GM12878 (cell line): ENCODE results near the gene RYR2. TPM values are rescaled to one million over a fixed set of nuclear protein-coding genes. Genes with fewer than 3 reads are reported as not detected.

Source experiments
- ATAC-seq: fragments of 200-7000 bp; cut with Tn5 transposase; 3 replicates; pipeline ENCODE4 v1.9.1; 2020; ENCODE audit warnings: mild to moderate bottlenecking, moderate library complexity
- BruUV-seq: library from RNA; stranded (reverse); fragments of 400-500 nt; replicated peaks from 2 replicates; lab custom pipeline; 2021; lab: Mats Ljungman, UMichigan
- CTCF ChIA-PET: fragments of 300-600 bp; sonication (Branson Sonifier 250); formaldehyde crosslinking; extraction: SDS; loops from one replicate; lab custom pipeline; 2021; ENCODE audit warnings: inconsistent platforms; lab: Yijun Ruan, JAX
- POLR2A ChIA-PET: fragments of 350-600 bp; formaldehyde crosslinking; extraction: SDS; loops from one replicate; lab custom pipeline; 2021; ENCODE audit warnings: inconsistent platforms; lab: Charles Lee
- RAD21 ChIA-PET: fragments of 300-600 bp; sonication (Branson Sonifier 250); formaldehyde crosslinking; loops from one replicate; lab custom pipeline; 2023; ENCODE audit warnings: antibody characterized with exemption; ENCODE audit not compliant: unreplicated experiment; lab: Charles Lee
- SMC1A ChIA-PET: fragments of 300-600 bp; sonication (Branson Sonifier 250); formaldehyde crosslinking; loops from one replicate; lab custom pipeline; 2023; ENCODE audit not compliant: unreplicated experiment, uncharacterized antibody; lab: Charles Lee
- DNase-seq: peaks from one replicate; pipeline ENCODE4 v3.0.0-alpha.2; 2011; ENCODE audit warnings: low read depth, low spot score
- FAIRE-seq: peaks from 3 replicates; lab custom pipeline; 2011; peaks lifted over from hg19 to GRCh38; lab: Jason Lieb, UNC
- H2AFZ ChIP-seq: 2 replicates; pipeline ENCODE4 v1.6.0; 2011; ENCODE audit warnings: low read depth, low read length, control low read depth; ENCODE audit not compliant: control insufficient read depth
- H3K27ac ChIP-seq: 2 replicates; pipeline ENCODE4 v1.5.1; 2011; ENCODE audit warnings: control low read depth; ENCODE audit not compliant: control insufficient read depth, insufficient read depth
- H3K27me3 ChIP-seq, 2 experiments: replicated peaks in 1 of 2; 2 replicates each; pipeline versions ENCODE4 v1.6.0 to v1.6.1; 2011; ENCODE audit warnings: low read length in 1 of 2; ENCODE audit not compliant: control insufficient read depth in 2 of 2, insufficient read depth in 2 of 2
- H3K36me3 ChIP-seq, 2 experiments: 2 replicates each; pipeline ENCODE4 v1.5.1; 2011; ENCODE audit warnings: low read length in 1 of 2; ENCODE audit not compliant: control insufficient read depth in 2 of 2, insufficient read depth in 2 of 2
- H3K4me1 ChIP-seq: 2 replicates; pipeline ENCODE4 v1.6.1; 2011; ENCODE audit warnings: mild to moderate bottlenecking, low read length, moderate library complexity, mixed read lengths; ENCODE audit not compliant: control insufficient read depth, insufficient read depth
- H3K4me2 ChIP-seq: 2 replicates; pipeline ENCODE4 v1.6.0; 2011; ENCODE audit warnings: control low read depth; ENCODE audit not compliant: control insufficient read depth, insufficient read depth
- H3K4me3 ChIP-seq: fragments of 200-600 bp; sonication (generic); 2 replicates; pipeline ENCODE4 v1.5.1; 2016
- H3K79me2 ChIP-seq: 2 replicates; pipeline ENCODE4 v1.6.0; 2011; ENCODE audit warnings: low read length; ENCODE audit not compliant: control insufficient read depth, insufficient read depth
- H3K9ac ChIP-seq: 2 replicates; pipeline ENCODE4 v1.8.0; 2011; ENCODE audit warnings: low read length, control low read depth, mixed read lengths; ENCODE audit not compliant: control insufficient read depth, insufficient read depth
- H3K9me3 ChIP-seq: replicated peaks from 3 replicates; pipeline ENCODE4 v1.5.1; 2011; ENCODE audit warnings: mild to moderate bottlenecking, low read length; ENCODE audit not compliant: control insufficient read depth, insufficient read depth
- H4K20me1 ChIP-seq: 2 replicates; pipeline ENCODE4 v1.6.0; 2011; ENCODE audit not compliant: control insufficient read depth, insufficient read depth
- BRCA1 ChIP-seq: IDR thresholded peaks from 2 replicates; pipeline ENCODE4 v1.6.1; 2011; ENCODE audit warnings: low read depth, low read length, improper control_type of control experiment
- CREB1 ChIP-seq: IDR thresholded peaks from 2 replicates; pipeline ENCODE4 v1.6.1; 2012; ENCODE audit warnings: low read depth, mild to moderate bottlenecking, inconsistent platforms
- EP300 ChIP-seq, 2 experiments: fragments of 150-350 bp in 1 of 2; IDR thresholded peaks; 2 replicates each; pipeline ENCODE4 v1.6.1; 2011 to 2012; ENCODE audit warnings: low read depth in 2 of 2, low read length in 2 of 2, borderline replicate concordance in 1 of 2, improper control_type of control experiment in 1 of 2, inconsistent platforms in 1 of 2; ENCODE audit not compliant: control insufficient read depth in 1 of 2
- FOXM1 ChIP-seq: IDR thresholded peaks from 2 replicates; pipeline ENCODE4 v1.6.1; 2012; ENCODE audit warnings: low read depth, mild to moderate bottlenecking, inconsistent platforms, low read length, moderate library complexity
- HDAC6 ChIP-seq: fragments of 200-600 bp; sonication (generic); IDR thresholded peaks from one replicate; pipeline ENCODE4 v1.8.0; 2017; ENCODE audit warnings: antibody characterized with exemption; ENCODE audit not compliant: unreplicated experiment
- NFIC ChIP-seq: IDR thresholded peaks from 2 replicates; pipeline ENCODE4 v1.6.1; 2012; ENCODE audit warnings: low read depth, mild to moderate bottlenecking, inconsistent platforms, low read length, moderate library complexity
- NFXL1 ChIP-seq: fragments of 450-650 bp; IDR thresholded peaks from 2 replicates; pipeline ENCODE4 v1.6.1; 2017; ENCODE audit warnings: antibody characterized with exemption, mild to moderate bottlenecking, borderline replicate concordance
- PAX5 ChIP-seq: IDR thresholded peaks from 2 replicates; pipeline ENCODE4 v1.6.1; 2011; ENCODE audit warnings: low read depth, low read length, borderline replicate concordance
- PAX8 ChIP-seq: fragments of 450-650 bp; IDR thresholded peaks from 2 replicates; pipeline ENCODE4 v1.6.1; 2017; ENCODE audit warnings: mild to moderate bottlenecking, moderate library complexity
- PRDM15 ChIP-seq: fragments of 450-650 bp; formaldehyde crosslinking; IDR thresholded peaks from 2 replicates; pipeline ENCODE4 v1.4.0; 2020; ENCODE audit warnings: mild to moderate bottlenecking, moderate library complexity
- SMC3 ChIP-seq: IDR thresholded peaks from 2 replicates; pipeline ENCODE4 v1.6.1; 2011; ENCODE audit warnings: low read length, improper control_type of control experiment, borderline replicate concordance
- STAT3 ChIP-seq: IDR thresholded peaks from 2 replicates; pipeline ENCODE4 v1.6.1; 2011; ENCODE audit warnings: low read depth, low read length, improper control_type of control experiment
- TARDBP ChIP-seq: IDR thresholded peaks from 2 replicates; pipeline ENCODE4 v1.6.1; 2016; ENCODE audit warnings: borderline replicate concordance
- WGBS: methylation state at CpG from one replicate; pipeline ENCODE4 v1.1.6; 2016; ENCODE audit warnings: low lambda C conversion rate; ENCODE audit not compliant: insufficient replicate concordance, insufficient coverage; ENCODE audit errors: missing lambda C conversion rate; 5-methylcytosine and 5-hydroxymethylcytosine counted together
- in situ Hi-C: fragments of 300-500 bp; cut with MboI; formaldehyde crosslinking; loops from 9 replicates; pipeline ENCODE4 v1.14.3; 2018; ENCODE audit warnings: mixed read lengths
- intact Hi-C: fragments of 100-400 bp; cut with micrococcal nuclease; formaldehyde crosslinking; loops from one replicate; pipeline ENCODE4 v1.14.2; 2022; ENCODE audit not compliant: unreplicated experiment
- polyA plus RNA-seq, 11 experiments: library from polyadenylated mRNA; depleted of rRNA in 4 of 11; unstranded in 6 of 11; stranded (reverse) in 5 of 11; fragments of >200 nt; fragmentation: Nextera tagmentation in 4 of 11; fragmentation: Illumina TruSeq in 1 of 11; extraction: Ambion mirVana in 4 of 11; extraction: Trizol in 1 of 11; gene quantifications; 1 replicate in 1 of 11; 2 replicates in 10 of 11; pipeline versions ENCODE4 v1.2.1 to v1.2.3, GENCODE V29; 2011 to 2016; ENCODE audit warnings: inconsistent platforms in 2 of 11, missing spikeins in 2 of 11, low read depth in 1 of 11
- total RNA-seq, 4 experiments: library from RNA; depleted of rRNA in 3 of 4; stranded (reverse); fragments of >200 nt in 3 of 4; fragmentation: Illumina TruSeq in 1 of 4; extraction: Trizol in 1 of 4; gene quantifications; 2 replicates each; pipeline versions ENCODE4 v1.2.1 to v1.2.3, GENCODE V29; 2013 to 2021

The RYR2 gene
- total and polyA plus RNA-seq, 10 of the 15 experiments (the other 5 are each of a cell fraction or from before 2014, with no cell fraction given) = 0.01 to 0.04 TPM; not detected in 8

- Histone ChIP-seq H3K9me3 (no peaks in the 10 kb centered on the region), H4K20me1 (no peaks in the 10 kb centered on the region), H3K4me3 (no peak overlapping the region), H3K4me1 (no peaks in the 10 kb centered on the region), H3K9ac (no peak overlapping the region), H3K27ac (no peak overlapping the region), H3K27me3 (no peaks in the 10 kb centered on the region; a peak in 1 of 4 replicates), H3K4me2 (no peak overlapping the region), H3K79me2 (no peaks in the 10 kb centered on the region), H2AFZ (no peak overlapping the region), H3K36me3 (no peaks in the 10 kb centered on the region)
- no peak for ATAC-seq
- ChIA-PET POLR2A (no interaction called here), RAD21 (no interaction called here), CTCF (interaction anchor here (0.9 kb wide), 1 partner anchor 251 kb away, joined by 4 read pairs; no protein-coding TSS in a partner anchor), SMC1A (no interaction called here)
- TF ChIP-seq TARDBP = no peak
- no peak for TF ChIP-seq FOXM1
- TF ChIP-seq STAT3 = no peak
- TF ChIP-seq BRCA1 = no peak
- TF ChIP-seq NFXL1 = no peak
- TF ChIP-seq PAX5 = no peak
- no peak for TF ChIP-seq NFIC
- no peak for TF ChIP-seq CREB1
- TF ChIP-seq EP300 (IDR thresholded peaks at IDR 0.05; ENCODE audit: borderline replicate concordance in 1 of 2, control insufficient read depth in 1 of 2, low read depth in 2 of 2, low read length in 2 of 2) = no peak
- BruUV-seq = no TSS peak
- 53% methylated on average over 4 of the region's 4 CpGs for WGBS
- in situ Hi-C loops = no loop called here
- intact Hi-C loops = no loop called here
- DNase-seq = no peak
- FAIRE-seq = no peak
Measured at GRCh38 chr1:237009611-237010010, 32.4 kb upstream of the RYR2 start.

GRCh38 chr1:237011432-237011831 is 30.6 kb upstream of the RYR2 start:
- POLR2A ChIA-PET = no interaction called here
- TF ChIP-seq HDAC6 = no peak
- TF ChIP-seq PRDM15 (CRISPR knock-in tag) = no peak
- TF ChIP-seq PAX8 = no peak
- TF ChIP-seq SMC3 = no peak

More at GRCh38 chr1:237011432-237011831, 30.6 kb upstream of the RYR2 start:
- no peaks in the 10 kb centered on the region for H4K20me1 ChIP-seq
- no peak overlapping the region for H3K4me2 ChIP-seq
- H2AFZ ChIP-seq = no peak overlapping the region
- in situ Hi-C loops (no loop called here), intact Hi-C loops (no loop called here)
- H3K9ac ChIP-seq = no peak overlapping the region
- ATAC-seq (no peak), DNase-seq (no peak), FAIRE-seq (no peak)
- no TSS peak for BruUV-seq
- H3K36me3 ChIP-seq = no peaks in the 10 kb centered on the region
- H3K27me3 ChIP-seq = no peaks in the 10 kb centered on the region; a peak in 1 of 4 replicates
- H3K4me1 ChIP-seq = no peaks in the 10 kb centered on the region
- H3K27ac ChIP-seq = no peak overlapping the region
- ChIA-PET CTCF (no interaction called here), RAD21 (no interaction called here), SMC1A (no interaction called here)
- 0% methylated on average over 3 of the region's 3 CpGs for WGBS
- H3K4me3 ChIP-seq = no peak overlapping the region
- no peaks in the 10 kb centered on the region for H3K9me3 ChIP-seq
- no peaks in the 10 kb centered on the region for H3K79me2 ChIP-seq
